Smooth muscle cell of the brain vasculature (primary cell): Measurements from ENCODE around the gene CXCL1.

Source experiments
- DNase-seq: peaks from one replicate; pipeline ENCODE4 v3.0.0-alpha.2; 2012; ENCODE audit warnings: low read depth, low spot score

Gene CXCL1

DNA sequence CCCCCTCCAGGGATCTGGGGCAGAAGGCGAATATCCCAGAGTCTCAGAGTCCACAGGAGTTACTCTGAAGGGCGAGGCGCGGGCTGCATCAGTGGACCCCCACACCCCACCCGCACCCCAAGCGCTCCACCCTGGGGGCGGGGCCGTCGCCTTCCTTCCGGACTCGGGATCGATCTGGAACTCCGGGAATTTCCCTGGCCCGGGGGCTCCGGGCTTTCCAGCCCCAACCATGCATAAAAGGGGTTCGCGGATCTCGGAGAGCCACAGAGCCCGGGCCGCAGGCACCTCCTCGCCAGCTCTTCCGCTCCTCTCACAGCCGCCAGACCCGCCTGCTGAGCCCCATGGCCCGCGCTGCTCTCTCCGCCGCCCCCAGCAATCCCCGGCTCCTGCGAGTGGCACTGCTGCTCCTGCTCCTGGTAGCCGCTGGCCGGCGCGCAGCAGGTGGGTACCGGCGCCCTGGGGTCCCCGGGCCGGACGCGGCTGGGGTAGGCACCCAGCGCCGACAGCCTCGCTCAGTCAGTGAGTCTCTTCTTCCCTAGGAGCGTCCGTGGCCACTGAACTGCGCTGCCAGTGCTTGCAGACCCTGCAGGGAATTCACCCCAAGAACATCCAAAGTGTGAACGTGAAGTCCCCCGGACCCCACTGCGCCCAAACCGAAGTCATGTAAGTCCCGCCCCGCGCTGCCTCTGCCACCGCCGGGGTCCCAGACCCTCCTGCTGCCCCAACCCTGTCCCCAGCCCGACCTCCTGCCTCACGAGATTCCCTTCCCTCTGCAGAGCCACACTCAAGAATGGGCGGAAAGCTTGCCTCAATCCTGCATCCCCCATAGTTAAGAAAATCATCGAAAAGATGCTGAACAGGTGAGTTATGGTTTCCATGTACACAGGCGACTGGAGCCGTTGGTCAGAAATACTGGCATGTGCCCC lies at the start of gene CXCL1:
Gene CXCL1, plus strand, starts transcription at position 264 of the 926 bp plus-strand sequence. Its CDS starts 78 bp downstream, at position 342.
- no peak for DNase-seq

DNA sequence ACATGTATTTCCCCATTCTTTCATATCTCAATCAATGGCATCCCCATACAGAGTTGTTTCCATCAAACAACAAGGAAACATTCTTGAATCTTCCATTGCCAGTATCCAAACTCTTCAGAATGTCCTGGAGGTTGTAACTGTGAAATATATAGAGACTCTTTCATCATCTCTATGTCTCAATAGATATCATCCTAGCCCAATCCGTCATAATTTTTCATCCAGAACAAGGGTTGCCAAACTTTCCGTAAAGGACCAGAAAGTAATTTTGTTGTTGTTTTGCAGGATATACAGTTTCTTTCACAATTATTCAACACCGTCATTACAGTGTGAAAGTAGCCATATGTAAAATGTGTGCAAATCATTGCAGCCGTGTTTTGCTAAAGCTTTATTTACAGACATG lies 47.9 kb upstream of the CXCL1 start:
- no peak for DNase-seq

DNA sequence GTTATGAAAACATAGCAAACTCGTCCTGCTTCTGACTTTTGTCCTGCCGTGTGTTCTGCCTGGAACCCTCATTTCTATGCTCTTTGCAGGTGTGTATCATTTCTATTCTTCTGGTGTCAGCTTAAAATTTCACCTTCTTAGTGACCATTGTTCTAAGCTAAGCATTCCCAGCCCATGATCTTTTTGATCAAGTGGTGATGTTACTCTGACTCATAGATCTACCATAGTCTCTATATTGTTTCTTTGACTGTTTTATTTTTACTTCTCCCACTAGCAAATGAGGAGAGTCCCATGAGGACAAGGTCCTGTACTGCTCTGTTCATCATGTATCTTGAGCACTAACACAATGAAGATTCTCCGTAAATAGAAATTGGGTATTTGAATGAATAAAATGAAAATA lies 46.8 kb upstream of the CXCL1 start:
- DNase-seq = no peak

DNA sequence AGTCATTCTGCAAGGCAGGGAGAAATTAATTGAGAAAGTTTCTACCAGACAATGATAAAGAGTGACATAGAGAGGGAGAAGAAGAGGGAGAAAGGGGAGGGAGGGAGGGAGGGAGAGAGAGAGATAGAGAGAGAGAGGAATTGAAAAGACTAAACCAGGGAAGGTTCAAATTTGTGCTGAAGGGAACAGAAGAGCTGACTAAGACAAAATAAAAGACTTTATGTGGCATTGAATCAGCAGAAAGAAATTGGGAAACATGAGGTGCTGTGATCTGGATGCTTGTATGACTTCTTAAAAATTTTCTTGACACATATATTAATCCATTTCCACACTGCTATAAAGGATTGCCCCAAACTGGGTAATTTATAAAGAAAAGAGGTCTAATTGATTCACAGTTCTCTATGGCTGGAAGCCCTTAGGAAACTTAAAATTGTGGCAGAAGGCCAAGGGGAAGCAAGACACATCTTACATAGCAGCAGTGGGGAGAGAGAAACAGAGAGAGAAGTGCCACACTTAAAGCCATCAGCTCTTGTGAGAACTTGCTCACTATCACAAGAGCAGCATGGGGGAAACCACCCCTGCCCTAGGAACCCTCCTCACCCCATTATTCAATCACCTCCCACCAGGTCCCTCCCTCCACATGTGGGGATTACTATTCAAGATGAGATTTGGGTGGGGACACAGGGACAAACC lies 46.2 kb upstream of the CXCL1 start:
- no peak for DNase-seq

DNA sequence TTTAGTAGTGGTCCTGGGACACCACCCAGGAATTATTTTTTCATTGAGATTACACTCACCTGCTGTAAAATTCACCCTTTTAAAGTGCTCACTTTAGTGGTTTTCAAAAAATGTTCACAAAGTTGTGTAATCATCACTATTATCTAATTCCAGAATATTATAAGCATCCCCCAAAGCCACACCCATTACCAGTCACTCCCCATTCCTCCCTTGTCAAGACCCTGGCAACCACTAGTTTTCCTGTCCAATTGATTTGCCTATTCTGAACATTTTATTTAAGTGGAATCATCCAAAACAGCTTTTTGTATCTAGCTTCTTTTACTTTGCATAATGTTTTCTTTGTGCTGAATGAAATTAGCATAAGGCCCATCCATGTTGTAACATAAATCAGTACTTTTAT lies 45.4 kb upstream of the CXCL1 start:
- DNase-seq = no peak

DNA sequence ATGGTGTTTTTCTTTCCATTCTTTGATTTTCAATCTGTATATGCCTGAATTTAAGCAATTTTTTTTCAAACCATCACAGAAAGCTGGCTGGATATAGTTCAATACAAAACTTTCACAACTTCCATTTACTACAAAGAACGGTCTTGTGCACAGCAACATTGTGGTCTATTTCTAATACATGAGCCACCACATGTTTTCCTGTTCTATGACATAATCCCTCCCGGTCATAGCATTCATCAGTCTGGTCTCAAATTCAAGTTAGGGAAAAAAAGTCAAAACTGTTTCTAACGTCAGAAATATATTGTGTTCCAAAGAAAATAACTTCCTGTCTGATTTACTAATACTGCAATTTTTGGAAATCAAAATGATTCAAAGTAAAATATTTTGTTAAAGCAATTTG lies 40.2 kb upstream of the CXCL1 start:
- no peak for DNase-seq

DNA sequence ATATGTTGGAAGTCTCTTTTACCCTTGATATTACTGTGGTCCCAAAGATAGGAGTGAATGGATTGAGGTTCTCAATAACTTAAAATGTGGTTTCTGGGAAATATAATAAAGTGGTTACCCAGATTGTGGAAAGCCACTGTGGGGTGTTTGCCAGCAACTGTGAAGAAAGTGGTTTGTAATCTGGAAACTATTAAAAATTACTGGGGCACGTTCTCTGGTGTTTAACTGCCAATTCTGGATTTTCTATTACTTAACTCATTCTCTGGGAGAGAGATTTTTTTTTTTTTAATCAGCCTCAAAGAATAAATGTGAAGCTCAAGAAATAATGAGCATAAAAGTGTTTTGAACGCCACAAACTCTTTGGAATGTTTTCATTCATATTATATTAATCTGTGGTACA lies 37.6 kb upstream of the CXCL1 start:
- no peak for DNase-seq

DNA sequence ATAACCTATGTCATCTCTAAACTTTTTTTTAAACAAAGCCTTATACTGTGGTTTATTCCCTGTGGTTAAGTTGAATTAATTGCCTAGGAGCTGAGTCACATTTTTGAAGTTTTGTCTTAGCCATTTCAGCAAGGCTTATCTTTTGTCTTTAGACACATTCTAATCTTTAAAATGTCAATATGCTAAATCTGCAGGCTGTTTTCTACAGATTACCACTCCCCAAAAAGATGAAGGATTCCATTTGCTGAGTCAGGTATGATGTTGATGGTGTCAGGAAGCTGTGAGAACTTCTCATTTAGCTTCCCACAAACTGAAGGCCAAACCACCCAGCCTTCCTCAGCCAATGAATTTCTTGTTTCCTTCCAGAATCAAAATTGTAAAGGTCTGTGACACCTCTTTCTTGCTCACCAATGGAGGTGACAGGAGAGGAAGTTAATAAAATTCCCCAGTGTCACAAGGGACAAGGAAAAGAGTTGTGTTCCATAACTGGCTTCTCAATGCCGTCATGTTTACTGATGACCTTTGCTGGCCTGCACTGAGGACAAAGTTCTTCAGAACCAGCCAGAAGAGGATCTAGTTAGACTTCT lies 36.4 kb upstream of the CXCL1 start:
- DNase-seq = no peak

DNA sequence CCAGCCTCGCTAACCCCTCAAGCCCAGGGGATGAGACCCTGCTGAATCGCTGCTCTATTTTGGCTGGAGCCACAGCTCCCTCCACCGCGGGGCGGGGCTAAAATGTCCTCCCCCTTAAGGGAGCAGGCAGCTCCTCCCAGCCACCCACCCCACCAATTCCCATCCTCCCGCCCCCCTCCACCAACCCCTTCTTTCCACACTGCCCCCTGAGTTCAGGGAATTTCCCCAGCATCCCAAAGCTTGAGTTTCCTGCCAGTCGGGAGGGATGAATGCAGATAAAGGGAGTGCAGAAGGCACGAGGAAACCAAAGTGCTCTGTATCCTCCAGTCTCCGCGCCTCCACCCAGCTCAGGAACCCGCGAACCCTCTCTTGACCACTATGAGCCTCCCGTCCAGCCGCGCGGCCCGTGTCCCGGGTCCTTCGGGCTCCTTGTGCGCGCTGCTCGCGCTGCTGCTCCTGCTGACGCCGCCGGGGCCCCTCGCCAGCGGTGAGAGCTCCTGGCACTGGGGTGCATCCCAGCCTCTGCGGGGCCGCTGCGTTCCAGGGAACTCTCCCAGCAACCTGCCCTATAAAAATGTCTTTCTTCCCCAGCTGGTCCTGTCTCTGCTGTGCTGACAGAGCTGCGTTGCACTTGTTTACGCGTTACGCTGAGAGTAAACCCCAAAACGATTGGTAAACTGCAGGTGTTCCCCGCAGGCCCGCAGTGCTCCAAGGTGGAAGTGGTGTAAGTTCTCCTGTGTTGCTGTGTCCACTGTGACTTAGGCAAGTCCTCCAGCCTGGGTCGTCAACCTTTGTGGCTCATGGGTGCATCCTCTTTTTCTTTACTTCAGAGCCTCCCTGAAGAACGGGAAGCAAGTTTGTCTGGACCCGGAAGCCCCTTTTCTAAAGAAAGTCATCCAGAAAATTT lies 32.6 kb upstream of the CXCL1 start, which contains the start of gene CXCL6:
Gene CXCL6, plus strand, starts transcription at position 306 of the 907 bp plus-strand sequence. Its CDS starts 73 bp downstream, at position 379.
- DNase-seq = no peak

DNA sequence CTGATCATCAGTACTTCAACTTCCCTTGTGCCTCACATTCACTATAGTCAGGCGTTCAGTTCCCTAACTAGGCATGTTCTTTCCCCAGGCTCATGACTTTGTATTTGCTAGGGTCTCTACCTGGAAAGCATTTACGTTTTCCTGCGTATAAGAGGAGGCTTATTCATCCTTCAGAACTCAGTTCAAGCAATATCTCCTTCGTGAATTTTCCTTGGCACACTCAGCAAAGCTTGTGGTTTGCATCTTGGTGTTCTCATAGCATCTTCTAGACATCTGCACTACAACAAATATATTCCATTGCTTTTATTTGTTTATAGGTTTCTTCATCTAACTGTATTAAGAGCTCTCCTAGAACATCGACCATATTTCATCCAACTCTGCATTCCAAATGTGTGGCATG lies 30.1 kb upstream of the CXCL1 start:
- no peak for DNase-seq

DNA sequence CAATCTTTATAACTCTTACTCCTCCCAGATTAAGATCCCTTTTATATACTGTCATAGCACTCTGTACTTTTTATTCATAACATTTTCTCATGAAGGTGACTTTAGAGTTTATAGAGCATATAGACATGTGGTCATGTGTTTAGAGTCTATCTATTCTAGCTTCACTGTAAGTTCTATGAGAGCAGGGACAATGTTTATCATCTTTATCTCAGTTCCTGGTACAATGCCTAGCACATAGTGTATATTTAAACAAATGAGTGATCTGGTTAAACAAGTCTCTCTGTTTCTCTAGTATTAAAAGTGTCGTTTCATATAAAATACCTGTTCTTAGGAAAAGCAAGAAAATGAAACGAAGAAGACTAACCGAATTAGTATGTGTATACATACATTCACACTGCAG lies 29.5 kb upstream of the CXCL1 start:
- DNase-seq = no peak

DNA sequence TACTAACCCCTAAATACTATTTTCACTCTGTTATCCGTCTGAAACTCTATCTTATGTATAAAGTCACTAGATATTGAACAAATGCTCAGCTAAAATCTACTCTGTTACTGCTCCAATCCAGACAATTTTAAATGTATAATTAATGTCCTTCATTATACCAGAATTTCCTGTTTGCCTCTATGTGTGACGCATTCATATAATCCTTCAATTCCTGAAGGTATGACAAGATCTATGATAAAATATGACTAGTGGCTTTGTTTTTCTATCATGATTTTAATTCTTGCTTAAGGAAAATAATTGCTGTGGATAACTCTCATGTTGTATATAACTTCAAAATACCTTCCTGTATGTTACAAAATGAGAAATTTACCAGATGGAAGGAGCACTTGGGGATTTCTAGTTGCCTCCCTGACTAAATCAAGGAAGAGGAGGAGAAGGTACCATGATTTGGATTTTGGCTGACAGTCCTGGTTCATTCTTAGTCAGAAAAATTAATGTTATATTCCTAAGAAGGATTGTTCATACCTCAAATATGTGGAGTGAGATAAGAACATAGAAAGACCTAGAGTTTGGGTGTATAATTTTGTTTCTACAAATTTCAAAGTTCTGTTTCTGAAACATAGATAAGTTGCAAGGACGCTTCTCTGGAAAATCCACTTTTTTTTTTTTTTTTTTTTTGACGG lies 27.8 kb upstream of the CXCL1 start:
- DNase-seq = no peak

DNA sequence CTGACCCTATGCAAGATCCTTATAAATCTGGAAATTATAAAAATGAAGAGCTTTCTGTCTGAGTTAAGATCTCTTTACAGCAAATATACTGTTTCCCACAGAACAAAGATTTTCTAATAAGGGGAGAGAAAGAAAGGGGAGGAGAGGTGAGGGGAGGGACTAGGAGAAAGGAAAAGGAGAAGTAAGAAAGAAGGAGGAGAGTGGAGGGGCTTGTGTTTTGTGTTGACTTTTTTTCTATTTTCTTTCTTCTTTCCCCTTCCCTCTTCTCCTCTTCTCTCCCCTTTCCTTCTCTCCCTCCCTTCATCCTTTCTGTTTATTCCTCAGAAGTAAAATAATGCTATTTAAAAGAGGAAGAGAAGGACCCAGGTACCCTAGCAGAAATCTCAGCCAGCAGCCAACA lies 26.5 kb upstream of the CXCL1 start:
- no peak for DNase-seq

DNA sequence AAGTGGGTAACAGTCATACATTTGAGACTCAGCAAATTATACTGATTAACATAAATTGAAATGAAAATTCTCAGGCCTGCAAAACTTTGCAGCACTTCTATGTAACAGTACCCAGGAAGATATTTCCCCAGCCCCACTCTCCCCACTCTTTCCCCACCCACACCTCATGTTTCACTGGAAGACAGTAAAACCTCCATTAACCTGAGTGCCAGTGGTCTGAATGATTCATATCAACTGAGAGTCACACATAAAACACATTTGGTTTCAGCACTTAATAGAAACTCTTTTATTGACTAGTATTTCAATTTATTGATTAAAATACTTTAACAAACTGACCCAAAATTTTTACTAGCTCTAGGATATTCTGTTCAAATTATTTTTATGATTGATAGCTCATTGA lies 25.8 kb upstream of the CXCL1 start:
- DNase-seq = no peak

DNA sequence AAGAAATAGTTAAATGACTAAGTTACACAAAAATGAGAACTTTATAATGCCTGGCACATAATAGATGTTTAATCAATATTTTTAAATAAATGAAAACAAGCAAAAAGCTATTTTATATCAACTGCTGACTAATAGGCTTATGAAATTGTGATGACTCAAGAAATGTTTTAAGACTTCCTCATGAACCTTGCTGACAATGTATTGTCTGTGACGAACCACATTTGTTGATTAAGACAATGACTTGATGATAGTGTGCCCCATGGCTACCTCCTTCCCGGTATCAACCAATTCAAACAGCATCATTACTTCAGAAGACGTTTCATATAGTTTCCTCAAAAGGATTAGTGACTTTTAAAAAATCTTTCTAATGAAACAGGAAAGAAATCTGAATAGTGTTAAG lies 24.8 kb upstream of the CXCL1 start:
- DNase-seq = no peak

DNA sequence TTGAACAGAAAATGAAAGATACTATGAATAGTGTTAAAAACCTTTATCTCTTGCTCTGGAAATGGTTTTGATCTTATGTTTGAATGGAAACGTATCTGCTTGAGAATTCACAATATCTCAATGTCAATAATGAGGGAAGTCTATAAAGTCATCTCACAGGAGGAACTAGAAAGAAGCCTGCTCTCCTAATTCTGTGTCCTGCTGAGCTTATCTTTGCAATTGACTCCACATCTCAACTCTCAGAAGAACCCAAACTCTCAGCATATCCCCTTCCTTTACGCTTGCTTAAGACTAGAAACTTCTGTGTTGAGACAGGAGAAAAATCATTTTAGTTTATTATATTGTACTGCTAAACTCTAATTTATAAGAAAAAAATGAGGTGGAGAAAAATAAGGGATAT lies 24.4 kb upstream of the CXCL1 start:
- no peak for DNase-seq

DNA sequence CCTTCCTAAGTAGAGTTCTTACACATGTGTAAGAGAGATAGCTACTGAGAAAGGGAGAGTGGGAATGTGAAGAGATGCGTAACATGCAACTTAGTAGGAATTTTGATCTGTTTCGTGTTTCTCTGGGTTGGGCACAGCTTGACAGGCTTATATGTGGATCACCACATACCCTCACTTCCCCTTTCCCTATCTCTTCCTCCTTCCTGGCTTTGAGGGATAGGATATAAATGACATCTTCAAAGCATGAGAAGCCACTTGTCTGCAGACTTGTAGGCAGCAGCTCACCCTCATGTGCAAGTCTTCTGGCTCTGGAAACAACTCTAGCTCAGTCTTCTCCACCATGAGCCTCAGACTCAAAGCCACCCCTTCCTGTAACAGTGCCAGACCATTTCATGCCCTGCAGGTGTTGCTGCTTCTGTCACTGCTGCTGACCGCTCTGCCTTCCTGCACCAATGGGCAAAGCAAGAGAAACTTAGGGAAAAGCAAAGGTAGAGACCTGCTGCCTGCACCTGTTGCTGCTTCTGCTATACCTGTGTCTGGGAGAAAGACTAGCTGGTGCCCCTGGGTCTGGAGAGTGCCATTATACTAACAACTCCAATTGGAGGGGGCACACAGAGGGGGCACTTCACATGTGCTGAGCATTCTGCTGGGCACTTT lies 21.5 kb upstream of the CXCL1 start:
- DNase-seq = no peak

DNA sequence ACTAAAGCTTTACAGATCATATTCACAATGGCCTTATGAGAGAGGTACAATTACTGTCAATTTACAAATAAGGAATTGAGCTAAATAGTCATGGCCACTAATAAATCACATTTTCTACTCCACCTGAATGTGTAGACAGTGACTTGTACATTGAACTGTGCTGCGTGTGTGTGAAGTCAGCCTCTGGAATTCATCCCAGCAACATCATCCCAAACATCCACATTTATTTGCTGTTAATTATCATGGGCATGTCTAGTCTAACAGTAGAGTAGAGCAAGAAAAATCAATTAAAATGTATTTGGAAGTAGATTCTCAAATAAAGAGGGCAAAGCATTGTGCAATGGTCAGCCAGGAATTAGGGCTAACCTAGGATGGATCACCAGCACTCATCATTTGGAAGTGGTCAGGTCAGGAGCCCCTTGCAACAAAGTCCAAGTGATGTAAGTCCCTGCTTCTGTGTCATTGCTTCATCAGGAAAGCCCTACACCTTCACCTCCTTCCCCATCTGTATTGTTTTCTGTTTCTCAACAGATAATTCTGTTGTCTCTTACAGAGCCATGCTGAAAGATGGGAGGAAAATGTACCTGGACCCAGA lies 20.9 kb upstream of the CXCL1 start:
- no peak for DNase-seq

DNA sequence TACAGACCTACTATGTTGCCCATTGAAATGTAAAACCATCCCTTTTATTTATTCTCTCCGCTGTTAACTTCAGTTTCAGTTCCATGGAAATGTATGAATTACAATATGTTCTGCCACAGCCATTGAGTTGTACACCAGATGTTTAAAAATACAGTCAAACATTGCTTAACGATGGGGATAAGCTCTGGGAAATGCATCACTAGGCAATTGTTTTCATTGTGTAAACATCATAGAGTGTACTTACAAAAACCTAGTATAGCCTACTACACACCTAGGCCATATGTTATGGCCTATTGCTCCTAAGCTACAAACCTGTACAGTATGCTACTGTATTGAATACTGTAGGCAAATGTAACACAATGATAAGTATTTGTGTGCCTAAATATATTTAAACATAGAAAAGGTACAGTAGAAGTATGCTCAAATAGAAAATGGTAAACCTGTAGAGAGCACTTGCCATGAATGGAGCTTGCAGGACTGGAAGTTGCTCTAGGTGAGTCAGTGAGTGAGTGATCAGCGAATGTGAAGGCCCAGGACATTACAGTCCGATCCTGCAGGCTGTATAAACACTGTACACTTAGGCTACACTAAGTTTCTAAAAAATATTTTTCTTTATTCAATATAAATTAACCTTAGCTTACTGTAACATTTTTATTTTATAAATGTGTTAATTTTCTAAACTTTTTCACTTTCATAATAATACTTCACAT lies 18.8 kb upstream of the CXCL1 start:
- no peak for DNase-seq
